Erythroblast (primary cell): Measurements from ENCODE around the gene CAB39L.

ENCODE experiments used
- DNase-seq, 2 experiments: peaks; one replicate each; lab custom pipeline; 2025; lab: John Stamatoyannopoulos, UW
- GATA1 ChIP-seq: IDR thresholded peaks from 2 replicates; pipeline ENCODE4 v1.6.1; 2011; ENCODE audit warnings: low read depth, mild to moderate bottlenecking, control low read depth, low read length, moderate library complexity
- POLR2A ChIP-seq: IDR thresholded peaks from 2 replicates; pipeline ENCODE4 v1.6.1; 2011; ENCODE audit warnings: mild to moderate bottlenecking, low read length

Gene CAB39L

GRCh38 chr13:49314344-49314882 lies 129.5 kb downstream of the CAB39L start:
- DNase-seq: no peak
- TF ChIP-seq GATA1: no peak
- no peak for TF ChIP-seq POLR2A

GRCh38 chr13:49311816-49312215 lies 132.0 kb downstream of the CAB39L start:
- no peak for DNase-seq
- TF ChIP-seq POLR2A: no peak
- TF ChIP-seq GATA1: no peak

- no peak for TF ChIP-seq GATA1
- TF ChIP-seq POLR2A: no peak
- no peak for DNase-seq
These were observed 133.6 kb downstream of the CAB39L start for GRCh38 chr13:49310251-49310650.

GRCh38 chr13:49308921-49309408 lies 134.9 kb downstream of the CAB39L start:
- no peak for DNase-seq
- no peak for TF ChIP-seq GATA1
- TF ChIP-seq POLR2A: no peak

- no peak for DNase-seq
- no peak for TF ChIP-seq GATA1
These were observed 135.6 kb downstream of the CAB39L start for GRCh38 chr13:49308097-49308875.

- DNase-seq: no peak
- TF ChIP-seq POLR2A (no peak), GATA1 (no peak)
These were observed 136.5 kb downstream of the CAB39L start for GRCh38 chr13:49307365-49307764.

GRCh38 chr13:49305792-49306425 lies 138.0 kb downstream of the CAB39L start:
- no peak for DNase-seq
- TF ChIP-seq POLR2A (no peak), GATA1 (no peak)

- DNase-seq: no peak
- TF ChIP-seq POLR2A (no peak), GATA1 (no peak)
These were observed 138.8 kb downstream of the CAB39L start for GRCh38 chr13:49304763-49305700.

- TF ChIP-seq GATA1 (no peak), POLR2A (no peak)
- DNase-seq: no peak
These were observed 139.5 kb downstream of the CAB39L start for GRCh38 chr13:49304356-49304755.

- TF ChIP-seq GATA1: no peak
- no peak for TF ChIP-seq POLR2A
- DNase-seq: no peak
These were observed 140.2 kb downstream of the CAB39L start for GRCh38 chr13:49303533-49304252.

- TF ChIP-seq GATA1: no peak
- TF ChIP-seq POLR2A: no peak
- no peak for DNase-seq
These were observed 141.0 kb downstream of the CAB39L start for GRCh38 chr13:49302817-49303216.

- TF ChIP-seq GATA1 (no peak), POLR2A (no peak)
- no peak for DNase-seq
These were observed 141.6 kb downstream of the CAB39L start for GRCh38 chr13:49302222-49302621.
